ENCODE measurements around the gene TRIO. TPM values are rescaled to one million over a fixed set of nuclear protein-coding genes. Genes with fewer than 3 reads are reported as not detected.
A peak's percentile ranks its signal among the peaks of the same experiment; 100 is the strongest.

Gene TRIO
- total and polyA plus RNA-seq, 8 donors = 84.4 to 151 (median 93.7) TPM

DNA sequence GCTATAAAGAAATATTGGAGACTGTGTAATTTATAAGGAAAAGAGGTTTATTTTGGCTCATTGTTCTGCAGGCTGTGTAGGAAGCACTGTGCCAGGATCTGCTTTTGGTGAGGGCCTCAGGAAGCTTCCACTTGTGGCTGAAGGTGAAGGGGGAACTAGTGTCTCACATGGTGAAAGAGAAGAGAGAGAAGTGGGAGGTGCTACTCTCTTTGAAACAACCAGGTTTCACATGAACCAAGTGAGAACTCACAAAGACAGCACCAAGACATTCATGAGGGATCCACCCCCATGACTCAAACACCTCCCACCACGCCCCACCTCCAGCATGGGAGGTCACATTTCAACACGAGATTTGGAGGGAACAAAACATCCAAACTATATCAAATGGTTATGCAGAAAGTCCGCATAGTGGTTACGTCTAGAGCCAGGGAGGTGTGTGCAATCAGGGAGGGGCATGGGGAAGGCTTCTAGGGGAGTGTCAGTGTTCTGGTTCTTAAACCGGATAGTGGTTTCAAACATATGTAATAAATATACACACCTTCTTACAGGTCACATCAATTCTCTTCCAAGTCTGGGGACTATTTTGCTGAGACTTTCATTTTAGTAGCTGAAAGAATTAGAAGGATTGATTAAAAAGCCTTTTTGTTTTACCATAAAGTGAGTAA is 113.0 kb downstream of the TRIO start:
- DNase-seq (no peak), ATAC-seq (no peak)
- H3K27ac ChIP-seq = no peak overlapping the region
- TF ChIP-seq, protein P1, sequence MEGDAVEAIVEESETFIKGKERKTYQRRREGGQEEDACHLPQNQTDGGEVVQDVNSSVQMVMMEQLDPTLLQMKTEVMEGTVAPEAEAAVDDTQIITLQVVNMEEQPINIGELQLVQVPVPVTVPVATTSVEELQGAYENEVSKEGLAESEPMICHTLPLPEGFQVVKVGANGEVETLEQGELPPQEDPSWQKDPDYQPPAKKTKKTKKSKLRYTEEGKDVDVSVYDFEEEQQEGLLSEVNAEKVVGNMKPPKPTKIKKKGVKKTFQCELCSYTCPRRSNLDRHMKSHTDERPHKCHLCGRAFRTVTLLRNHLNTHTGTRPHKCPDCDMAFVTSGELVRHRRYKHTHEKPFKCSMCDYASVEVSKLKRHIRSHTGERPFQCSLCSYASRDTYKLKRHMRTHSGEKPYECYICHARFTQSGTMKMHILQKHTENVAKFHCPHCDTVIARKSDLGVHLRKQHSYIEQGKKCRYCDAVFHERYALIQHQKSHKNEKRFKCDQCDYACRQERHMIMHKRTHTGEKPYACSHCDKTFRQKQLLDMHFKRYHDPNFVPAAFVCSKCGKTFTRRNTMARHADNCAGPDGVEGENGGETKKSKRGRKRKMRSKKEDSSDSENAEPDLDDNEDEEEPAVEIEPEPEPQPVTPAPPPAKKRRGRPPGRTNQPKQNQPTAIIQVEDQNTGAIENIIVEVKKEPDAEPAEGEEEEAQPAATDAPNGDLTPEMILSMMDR (IDR thresholded peaks at IDR 0.05) = no peak
- H3K4me1 ChIP-seq = peaks cover 0 to 38% of the 10 kb centered on the region in 2 donors
- H3K36me3 ChIP-seq = no peaks in the 10 kb centered on the region
- H3K4me3 ChIP-seq = no peak overlapping the region
- H3K27me3 ChIP-seq = no peaks in the 10 kb centered on the region
- peaks cover 0 to 4% of the 10 kb centered on the region in 2 donors for H3K9me3 ChIP-seq
- intact Hi-C loops (cut with DNase I) = no loop called here

DNA sequence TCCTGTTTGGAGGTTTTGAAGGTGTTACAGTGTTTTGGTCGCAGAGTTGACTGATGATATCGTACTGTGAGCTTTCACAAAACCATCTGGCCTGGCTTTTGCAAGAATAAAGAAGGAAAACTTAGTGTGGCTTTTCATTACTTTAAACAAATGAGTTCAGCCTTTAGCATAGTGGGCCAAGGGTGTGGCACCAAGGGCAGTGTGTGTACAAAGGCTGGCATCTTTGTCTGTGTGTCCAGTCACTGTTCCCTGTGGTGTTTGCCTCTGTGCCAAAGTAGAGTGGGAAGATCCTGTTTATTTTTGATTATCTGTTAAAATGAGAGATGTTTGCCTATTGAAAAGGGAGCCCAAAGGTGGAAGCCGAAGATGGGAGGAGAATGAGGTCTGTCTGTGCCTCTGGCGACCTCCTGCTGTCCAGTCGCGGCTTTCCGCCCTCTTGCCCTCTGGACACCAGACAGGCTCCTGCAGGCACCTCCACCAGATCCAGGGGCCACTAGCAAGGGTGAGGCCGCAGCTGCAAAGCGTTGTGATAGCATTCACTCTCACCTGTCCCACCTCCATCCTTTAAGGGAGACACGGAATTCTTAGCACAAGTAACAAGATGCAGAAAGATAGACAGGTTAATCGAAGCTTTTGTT is 113.7 kb downstream of the TRIO start:
- Histone ChIP-seq H3K27me3 (no peaks in the 10 kb centered on the region), H3K4me3 (no peak overlapping the region), H3K9me3 (peaks cover 0 to 4% of the 10 kb centered on the region in 2 donors), H3K36me3 (no peaks in the 10 kb centered on the region), H3K4me1 (peaks cover 0 to 37% of the 10 kb centered on the region in 2 donors), H3K27ac (no peak overlapping the region)
- TF ChIP-seq, protein P1 (IDR thresholded peaks at IDR 0.05) = no peak
- intact Hi-C loops (cut with DNase I) = no loop called here
- DNase-seq (no peak), ATAC-seq (no peak)

- ATAC-seq (peak; percentile 14), DNase-seq (no peak)
- peaks cover 0 to 37% of the 10 kb centered on the region in 2 donors for H3K4me1 ChIP-seq
- H3K27ac ChIP-seq = no peak overlapping the region
- TF ChIP-seq, protein P1 (IDR thresholded peaks at IDR 0.05) = no peak
- H3K4me3 ChIP-seq = no peak overlapping the region
- no peaks in the 10 kb centered on the region for H3K27me3 ChIP-seq
- peaks cover 0 to 4% of the 10 kb centered on the region in 2 donors for H3K9me3 ChIP-seq
- intact Hi-C loops (cut with DNase I) = no loop called here
- H3K36me3 ChIP-seq = no peaks in the 10 kb centered on the region
These were observed 114.9 kb downstream of the TRIO start for GRCh38 chr5:14257995-14258403.

DNA sequence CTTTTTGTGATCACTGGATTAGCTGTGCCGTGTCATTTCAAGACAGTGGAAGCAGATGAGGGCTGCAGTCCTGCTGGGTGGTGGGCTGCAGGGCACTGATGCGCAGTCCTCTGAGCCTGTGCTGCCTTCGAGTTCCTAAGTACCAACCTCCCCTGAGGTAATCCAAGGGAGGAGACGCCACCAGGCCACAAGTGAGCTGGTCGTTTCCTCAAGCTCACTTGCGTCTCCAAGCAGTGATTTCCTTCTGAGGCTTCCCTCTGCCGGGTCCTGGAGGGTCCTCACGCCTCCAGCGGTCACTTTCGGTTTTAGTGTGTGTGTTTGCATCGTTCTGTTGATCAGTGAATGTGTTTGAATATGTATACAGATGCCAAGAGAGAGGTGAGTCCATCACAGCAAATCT is 115.7 kb downstream of the TRIO start:
- H3K4me1 ChIP-seq = peaks cover 0 to 37% of the 10 kb centered on the region in 2 donors
- no peaks in the 10 kb centered on the region for H3K27me3 ChIP-seq
- H3K4me3 ChIP-seq = no peak overlapping the region
- H3K36me3 ChIP-seq = no peaks in the 10 kb centered on the region
- intact Hi-C loops (cut with DNase I) = no loop called here
- TF ChIP-seq, protein P1 (IDR thresholded peaks at IDR 0.05) = no peak
- no peak overlapping the region for H3K27ac ChIP-seq
- ATAC-seq (peak; percentile 9), DNase-seq (peak in 2 of 4 donors; percentile 18 to 59)
- peaks cover 0 to 4% of the 10 kb centered on the region in 2 donors for H3K9me3 ChIP-seq

DNA sequence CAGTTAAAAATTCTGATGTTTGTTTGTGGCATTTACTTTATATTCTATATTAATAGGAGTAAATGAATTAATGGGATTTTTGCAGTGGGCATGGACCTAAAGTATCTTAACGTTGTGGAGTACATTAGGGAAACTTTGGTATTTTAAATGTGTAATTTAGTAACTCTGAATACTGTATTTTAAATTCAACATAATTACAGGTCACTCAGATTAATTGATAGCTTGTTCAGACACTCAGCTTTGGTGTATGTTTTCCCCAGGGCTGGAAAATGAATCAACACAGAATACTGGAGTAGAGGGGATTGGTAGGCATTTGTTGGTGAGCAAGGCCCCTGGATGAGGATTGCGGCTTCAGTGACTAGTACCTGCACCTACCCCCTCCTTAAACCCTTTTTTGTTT is 117.5 kb downstream of the TRIO start:
- H3K27ac ChIP-seq = no peak overlapping the region
- DNase-seq (no peak), ATAC-seq (no peak)
- H3K36me3 ChIP-seq = no peaks in the 10 kb centered on the region
- H3K4me1 ChIP-seq = peaks cover 0 to 51% of the 10 kb centered on the region in 2 donors
- H3K4me3 ChIP-seq = no peak overlapping the region
- peaks cover 0 to 3% of the 10 kb centered on the region in 2 donors for H3K9me3 ChIP-seq
- TF ChIP-seq, protein P1 (IDR thresholded peaks at IDR 0.05) = no peak
- H3K27me3 ChIP-seq = no peaks in the 10 kb centered on the region
- intact Hi-C loops (cut with DNase I) = loop anchor here in 1 of 2 donors (10.0 kb wide), 2 partner anchors 66 to 116 kb away; partner anchors contain the start of gene TRIO

Data from left lung (tissue), 10 donors.